Calu3 (cell line): ENCODE measurements around the gene SNAP25. TPM values are rescaled to one million over a fixed set of nuclear protein-coding genes. Genes with fewer than 3 reads are reported as not detected.

ENCODE experiments used
- BruUV-seq: library from RNA; stranded (reverse); fragments of 400-500 nt; replicated peaks from 2 replicates; lab custom pipeline; 2021; lab: Mats Ljungman, UMichigan
- CTCF ChIA-PET: fragments of 300-600 bp; sonication (Branson Sonifier 250); formaldehyde crosslinking; loops from one replicate; lab custom pipeline; 2022; ENCODE audit warnings: antibody characterized with exemption; lab: Charles Lee
- DNase-seq: peaks from one replicate; pipeline ENCODE4 v3.0.0; 2022
- H3K27ac Mint-ChIP-seq: one replicate; pipeline ENCODE4 v1.8.0; 2022; ENCODE audit warnings: mixed read lengths; ENCODE audit not compliant: unreplicated experiment
- H3K27me3 Mint-ChIP-seq: one replicate; pipeline ENCODE4 v1.8.0; 2022; ENCODE audit warnings: mixed read lengths; ENCODE audit not compliant: unreplicated experiment
- H3K36me3 Mint-ChIP-seq: one replicate; pipeline ENCODE4 v1.8.0; 2022; ENCODE audit warnings: mild to moderate bottlenecking, moderate library complexity, mixed read lengths; ENCODE audit not compliant: insufficient read depth, unreplicated experiment
- H3K4me1 Mint-ChIP-seq: one replicate; pipeline ENCODE4 v1.8.0; 2022; ENCODE audit warnings: mild to moderate bottlenecking, low read depth, mixed read lengths; ENCODE audit not compliant: unreplicated experiment
- H3K4me3 Mint-ChIP-seq: one replicate; pipeline ENCODE4 v1.8.0; 2022; ENCODE audit warnings: mild to moderate bottlenecking, low read depth, moderate library complexity, mixed read lengths; ENCODE audit not compliant: unreplicated experiment
- H3K9me3 Mint-ChIP-seq: one replicate; pipeline ENCODE4 v1.8.0; 2022; ENCODE audit warnings: low read depth, mixed read lengths; ENCODE audit not compliant: unreplicated experiment
- CTCF ChIP-seq: fragments of 200-600 bp; IDR thresholded peaks from one replicate; pipeline ENCODE4 v1.8.0; 2022; ENCODE audit warnings: antibody characterized with exemption; ENCODE audit not compliant: unreplicated experiment
- intact Hi-C: fragments of 100-400 bp; cut with micrococcal nuclease; formaldehyde crosslinking; loops from one replicate; pipeline ENCODE4 v1.10.0; 2022; ENCODE audit not compliant: unreplicated experiment
- total RNA-seq: library from RNA; stranded (reverse); gene quantifications from 2 replicates; pipeline ENCODE4 v1.2.3, GENCODE V29; 2022

The SNAP25 gene
- total RNA-seq, 1 experiment from 2014 or later, result 0.73 TPM

- DNase-seq, result no peak
- TF ChIP-seq CTCF, result no peak
- CTCF ChIA-PET, result no interaction called here
- H3K4me1 Mint-ChIP-seq, result peaks cover 12% of the 10 kb centered on the region
- no peaks in the 10 kb centered on the region for H3K36me3 Mint-ChIP-seq
- BruUV-seq, result no TSS peak
- no peaks in the 10 kb centered on the region for H3K9me3 Mint-ChIP-seq
- H3K27me3 Mint-ChIP-seq, result no peaks in the 10 kb centered on the region
- H3K4me3 Mint-ChIP-seq, result peak overlapping the region; percentile 16
- intact Hi-C loops, result no loop called here
- peak overlapping the region; percentile 45 for H3K27ac Mint-ChIP-seq
Observed at GRCh38 chr20:10344953-10345352, 126.3 kb downstream of the SNAP25 start.

DNA sequence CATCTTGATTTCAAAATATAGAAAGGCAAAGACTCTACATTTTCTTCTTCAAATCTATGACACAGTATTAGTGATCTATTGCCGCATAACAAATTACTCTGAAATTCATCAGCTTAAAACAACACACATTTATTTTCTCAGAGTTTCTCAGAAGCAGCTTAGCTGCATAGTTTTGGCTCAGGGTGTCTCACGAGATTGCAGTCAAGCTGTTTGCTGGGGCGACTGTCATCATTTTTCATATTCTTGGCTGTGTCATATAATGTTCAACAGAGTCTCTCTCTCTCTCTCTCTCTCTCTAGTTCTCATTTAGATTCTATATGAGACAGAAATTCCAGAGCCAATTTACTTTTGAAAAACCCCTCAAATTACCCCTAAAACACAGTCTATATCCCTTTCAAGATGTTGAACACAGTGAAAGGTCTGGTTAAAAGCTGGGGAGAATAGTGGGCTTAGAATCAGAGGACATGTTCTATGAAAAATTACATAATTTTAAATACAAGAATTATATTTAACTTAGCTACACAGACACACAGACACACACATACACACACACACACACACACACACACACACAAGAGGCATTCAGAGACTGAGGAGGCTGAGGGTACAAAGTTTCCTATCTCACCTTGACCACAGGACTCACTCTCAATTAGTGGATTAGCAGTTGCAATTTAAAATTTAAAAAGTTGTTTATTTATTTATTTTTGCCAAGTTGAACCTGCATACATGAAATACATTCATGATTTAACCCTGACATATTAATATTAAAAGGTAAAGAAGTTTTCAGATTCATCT is 128.7 kb downstream of the SNAP25 start:
- intact Hi-C loops, result no loop called here
- CTCF ChIA-PET, result interaction anchor here (0.6 to 0.7 kb wide), 2 partner anchors 33 to 699 kb away, joined by 3 to 5 read pairs; no protein-coding TSS in a partner anchor
- TF ChIP-seq CTCF, result no peak

GRCh38 chr20:10349118-10349517 is 130.5 kb downstream of the SNAP25 start:
- Mint-ChIP-seq H3K9me3 (no peaks in the 10 kb centered on the region), H3K27ac (no peak overlapping the region), H3K27me3 (no peaks in the 10 kb centered on the region), H3K36me3 (peaks cover 11% of the 10 kb centered on the region), H3K4me3 (no peak overlapping the region), H3K4me1 (peaks cover 41% of the 10 kb centered on the region)
- no peak for DNase-seq
- CTCF ChIA-PET, result interaction anchor here (1.5 kb wide), 1 partner anchor 85 kb away, joined by 4 read pairs; the partner anchor contains the start of gene MKKS
- BruUV-seq, result no TSS peak
- intact Hi-C loops, result no loop called here
- no peak for TF ChIP-seq CTCF

More for the DNA sequence above, 128.7 kb downstream of the SNAP25 start:
- no peaks in the 10 kb centered on the region for H3K27me3 Mint-ChIP-seq
- no peak for DNase-seq
- no TSS peak for BruUV-seq
- no peak overlapping the region for H3K27ac Mint-ChIP-seq
- H3K9me3 Mint-ChIP-seq, result no peaks in the 10 kb centered on the region
- peaks cover 8% of the 10 kb centered on the region for H3K36me3 Mint-ChIP-seq
- H3K4me3 Mint-ChIP-seq, result no peak overlapping the region
- peaks cover 27% of the 10 kb centered on the region for H3K4me1 Mint-ChIP-seq

DNA sequence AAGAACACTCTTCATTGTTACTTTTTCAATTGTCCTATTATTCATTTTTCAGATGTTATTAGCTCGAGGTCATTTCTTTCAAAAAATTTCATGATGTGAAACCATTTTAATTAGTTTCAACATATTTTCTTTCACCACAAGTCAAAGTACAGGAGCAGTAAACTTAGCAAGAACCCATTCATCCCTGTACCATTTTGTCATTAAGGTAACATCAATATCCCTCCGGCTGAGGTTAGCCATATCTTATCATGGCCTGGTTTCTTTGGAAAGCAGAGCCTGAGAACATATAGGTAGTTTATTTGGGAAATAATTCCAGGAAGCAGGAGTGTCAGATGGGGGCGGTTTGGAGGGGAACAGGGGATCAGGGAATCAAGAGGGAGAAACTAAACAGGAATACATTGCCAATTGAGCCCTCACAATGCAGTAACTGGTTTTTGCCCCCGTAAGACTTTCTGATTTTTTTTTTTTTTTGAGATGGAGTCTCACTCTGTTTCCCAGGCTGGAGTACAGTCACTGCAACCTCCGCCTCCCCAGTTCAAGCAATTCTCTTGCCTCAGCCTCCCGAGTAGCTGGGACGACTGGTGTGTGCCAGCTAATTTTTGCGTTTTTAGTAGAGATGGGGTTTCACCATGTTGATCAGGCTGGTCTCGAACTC is 131.7 kb downstream of the SNAP25 start:
- no peak for TF ChIP-seq CTCF
- CTCF ChIA-PET, result interaction anchor here (0.9 kb wide), 1 partner anchor 19 kb away, joined by 3 read pairs; no protein-coding TSS in a partner anchor
- Mint-ChIP-seq H3K36me3 (peaks cover 11% of the 10 kb centered on the region), H3K9me3 (no peaks in the 10 kb centered on the region), H3K4me1 (peaks cover 32% of the 10 kb centered on the region), H3K27me3 (no peaks in the 10 kb centered on the region), H3K4me3 (peak overlapping the region; percentile 11), H3K27ac (peak overlapping the region; percentile 89)
- BruUV-seq, result TSS peak; percentile 92
- no peak for DNase-seq
- intact Hi-C loops, result loop anchor here (5.0 kb wide), 1 partner anchor 72 kb away; no protein-coding TSS in a partner anchor
